COLO668 (cell line): ENCODE measurements around the gene ETV3.
"Not testable (repeated sequence)": the region's sequence is repeated elsewhere in the genome, so short reads cannot be mapped to it uniquely, and the experiment has no call there.

ENCODE experiments used
- DNase-seq: peaks from one replicate; lab custom pipeline; 2025; ENCODE audit not compliant: unreplicated experiment; lab: John Stamatoyannopoulos, UW

The ETV3 gene

DNA sequence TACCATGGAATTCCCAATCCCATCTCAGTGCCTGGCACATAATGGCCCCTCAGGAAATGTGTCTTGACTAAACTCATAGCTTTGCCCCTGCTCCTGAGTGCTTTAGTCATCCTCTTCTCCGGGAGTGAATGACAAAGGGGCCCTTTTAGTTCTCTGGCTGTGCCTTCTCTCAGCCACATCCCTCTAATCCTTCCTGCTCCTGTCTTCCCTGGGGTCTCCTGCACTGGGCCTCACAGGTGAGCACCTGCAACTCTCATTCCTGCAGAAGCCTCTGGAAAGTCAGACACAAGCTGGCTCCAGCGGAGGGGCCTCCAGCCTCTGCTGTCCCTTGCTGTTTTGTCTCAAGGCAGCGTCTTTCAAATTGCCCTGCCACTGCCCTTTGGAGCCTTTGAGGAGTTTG is 24.6 kb downstream of the ETV3 start:
- DNase-seq: no peak

DNA sequence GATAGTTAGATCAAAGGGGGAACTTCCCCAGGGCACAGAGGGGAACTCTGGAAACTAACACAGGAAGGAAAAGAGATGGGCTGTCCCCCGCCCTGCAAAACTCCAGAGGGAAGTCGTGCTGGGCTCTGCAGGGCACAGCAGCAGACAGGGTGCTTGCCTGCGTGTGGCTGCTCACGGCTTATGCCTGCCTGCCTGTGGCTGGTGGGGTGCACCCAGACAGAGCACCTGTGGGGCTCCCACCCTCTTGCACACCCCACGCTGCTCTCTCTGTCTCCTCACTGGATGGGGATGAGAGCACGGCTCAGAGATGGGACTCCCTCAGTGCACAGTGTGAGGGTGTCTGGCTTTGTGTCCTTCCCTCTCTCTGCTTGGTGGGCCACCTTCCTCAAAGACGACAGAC is 25.1 kb downstream of the ETV3 start:
- DNase-seq: no peak

DNA sequence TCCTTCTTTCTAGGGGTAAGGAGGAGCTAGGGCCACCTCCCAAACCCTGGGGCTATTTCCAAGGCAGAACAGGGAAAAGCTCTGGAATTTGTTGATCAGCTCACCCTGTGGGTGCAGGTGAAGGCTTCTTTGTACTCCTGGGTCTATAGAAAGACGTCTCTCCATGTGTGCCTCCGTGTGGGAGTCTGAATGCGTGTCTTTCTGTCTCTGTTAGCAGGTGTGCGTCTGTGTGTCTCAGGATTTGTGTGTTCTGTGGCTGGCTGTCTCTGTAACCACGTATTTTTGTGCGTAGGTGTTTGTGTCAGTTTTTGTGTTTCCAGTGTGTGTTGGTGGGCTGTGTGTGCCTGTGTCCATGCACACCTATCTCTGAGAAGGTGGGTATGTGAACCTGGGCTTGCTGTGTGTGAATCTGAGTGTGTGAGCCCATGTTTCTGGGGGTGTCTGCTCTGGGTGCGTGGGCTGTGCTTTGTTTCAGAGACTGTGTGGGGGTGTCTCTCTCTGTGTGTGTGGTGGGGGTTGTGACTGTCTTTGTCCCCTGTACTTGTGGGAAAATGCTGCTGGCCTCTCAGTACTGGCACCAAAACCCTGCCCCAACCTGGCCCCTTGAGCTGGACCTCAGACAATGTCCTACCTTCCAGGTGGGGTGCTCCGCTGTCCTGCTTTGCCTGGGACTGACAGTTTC is 25.9 kb downstream of the ETV3 start:
- no peak for DNase-seq

DNA sequence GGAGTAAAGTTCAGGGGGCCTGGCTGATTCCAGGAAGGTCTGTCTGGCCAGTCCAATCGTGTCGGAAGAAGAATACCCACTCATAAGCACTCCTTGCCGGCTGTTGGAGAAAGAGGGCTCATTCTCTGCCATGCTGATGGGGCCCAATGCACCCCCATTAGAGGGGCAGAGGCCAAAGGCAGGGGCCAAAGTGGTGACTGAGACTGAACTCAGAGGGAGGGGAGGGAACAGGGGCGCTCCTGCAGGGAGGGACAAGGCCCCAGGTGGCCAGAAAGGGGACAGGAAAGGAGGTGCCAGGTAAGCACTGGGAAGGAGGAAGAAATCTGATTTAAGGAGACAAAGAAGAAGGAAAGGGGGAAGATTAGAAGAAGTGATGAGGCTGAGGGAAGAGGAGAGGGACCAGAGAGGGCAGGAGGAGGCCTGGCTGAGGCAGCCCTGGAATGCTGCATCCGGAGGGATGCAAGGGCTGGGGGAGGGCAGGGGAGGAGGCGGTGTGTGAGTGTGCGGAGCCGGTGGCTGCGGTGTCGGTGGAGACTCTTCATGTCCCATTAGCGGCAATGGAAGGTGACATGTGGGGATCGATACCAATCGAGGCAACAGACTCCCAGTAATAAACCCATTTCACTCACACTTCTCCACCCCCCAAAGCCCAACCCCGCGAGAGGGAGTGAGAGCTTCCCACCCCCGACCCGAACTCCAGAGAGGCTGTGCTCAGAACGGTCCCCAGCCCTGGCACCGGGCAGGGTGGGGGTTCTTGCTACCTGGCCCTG is 26.6 kb downstream of the ETV3 start:
- DNase-seq: no peak

DNA sequence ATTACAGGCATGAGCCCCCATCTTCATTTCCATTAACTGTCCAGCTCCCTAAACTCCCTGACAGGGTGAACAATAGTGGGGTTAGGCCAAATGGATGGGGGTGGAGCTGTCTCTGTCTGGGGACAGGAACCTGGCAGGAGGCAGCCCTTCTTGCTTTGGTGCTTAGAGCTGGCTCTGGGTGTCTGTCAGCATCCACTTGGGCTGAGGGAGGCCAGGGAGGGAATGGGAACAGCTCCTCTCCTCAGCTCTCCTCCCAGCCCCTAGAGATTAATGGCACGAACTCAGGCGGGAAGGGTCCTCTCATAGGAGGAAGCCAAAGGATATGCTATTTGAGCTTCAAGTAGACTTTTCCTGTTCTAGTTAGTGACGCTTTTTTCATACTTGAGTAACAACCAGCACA is 27.5 kb downstream of the ETV3 start:
- DNase-seq: no peak

DNA sequence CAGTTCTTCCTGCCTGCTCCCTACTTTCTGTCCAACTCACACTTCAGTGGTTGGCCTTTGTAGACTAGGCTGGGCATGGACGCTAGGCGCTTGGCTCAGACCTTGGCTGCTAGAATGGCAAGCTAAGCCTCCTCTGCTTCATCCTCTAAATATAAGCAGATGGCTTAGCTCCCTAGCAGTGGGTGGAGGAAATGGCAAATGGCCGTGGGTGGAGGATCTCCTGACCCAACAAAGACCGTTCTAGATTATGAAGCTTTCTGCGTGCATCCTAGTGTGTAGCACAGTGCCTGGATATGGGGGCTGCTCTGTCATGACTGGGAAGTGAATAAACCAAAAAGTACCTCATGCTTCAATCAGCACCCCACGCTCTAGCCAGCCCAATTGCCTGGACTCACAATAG is 28.2 kb downstream of the ETV3 start:
- DNase-seq: no peak

DNA sequence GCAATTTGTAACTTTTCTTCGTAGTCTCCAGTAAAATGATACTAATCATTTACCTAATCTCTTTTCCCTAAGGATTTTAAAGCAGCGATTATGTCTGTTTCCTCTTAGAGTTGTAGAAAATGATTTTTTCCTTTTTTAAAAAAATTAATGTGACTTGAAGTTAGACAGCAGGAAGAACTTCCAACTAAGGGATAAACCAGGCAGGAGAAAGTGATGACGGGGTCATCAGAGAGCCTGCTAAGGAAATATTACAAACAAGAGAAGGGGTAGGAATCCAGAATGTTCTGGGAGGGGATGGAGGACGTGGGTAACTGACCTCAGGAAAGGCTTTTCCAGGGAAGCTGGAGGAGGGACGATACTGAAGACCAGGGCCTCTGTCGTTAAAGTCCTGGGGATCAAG is 29.7 kb downstream of the ETV3 start:
- DNase-seq: no peak

DNA sequence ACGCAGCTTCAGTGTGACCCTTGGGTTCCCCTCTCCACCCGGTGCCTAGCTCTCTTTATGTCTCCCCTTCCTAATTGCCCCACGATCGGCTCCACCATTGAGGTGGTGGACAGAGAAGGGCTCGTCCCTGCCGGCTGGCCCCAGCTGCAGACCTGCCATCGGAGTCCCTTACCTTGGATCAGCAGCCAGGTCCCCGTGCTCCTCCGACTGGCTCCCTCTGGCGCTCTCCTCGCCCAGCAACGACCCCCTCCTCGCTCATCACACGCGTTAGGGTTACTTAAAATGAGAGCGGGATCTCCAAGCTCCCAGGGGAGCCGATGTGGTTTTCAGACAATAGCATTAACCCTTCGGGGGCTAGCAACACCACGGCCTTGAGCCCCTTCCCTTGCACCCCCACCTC is 30.5 kb downstream of the ETV3 start:
- DNase-seq: no peak

DNA sequence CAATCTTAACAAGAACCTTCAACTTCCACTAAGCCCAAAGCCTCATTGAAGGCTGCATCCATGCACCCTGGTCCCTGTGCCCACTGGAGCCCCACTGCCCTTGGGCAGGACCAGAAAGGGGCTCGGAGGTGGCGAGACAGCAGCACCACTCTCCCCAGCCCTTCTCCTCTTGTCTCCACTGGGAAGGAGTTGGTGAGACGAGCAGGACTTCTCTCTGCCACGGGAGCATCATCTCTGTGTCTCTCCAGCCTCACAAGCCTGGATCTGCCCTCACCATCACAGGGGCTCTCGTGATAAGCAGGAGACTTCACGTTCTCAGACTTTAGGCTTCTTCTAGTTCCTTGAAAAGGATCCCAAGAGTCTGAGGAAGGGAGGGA is 31.4 kb downstream of the ETV3 start:
- no peak for DNase-seq

DNA sequence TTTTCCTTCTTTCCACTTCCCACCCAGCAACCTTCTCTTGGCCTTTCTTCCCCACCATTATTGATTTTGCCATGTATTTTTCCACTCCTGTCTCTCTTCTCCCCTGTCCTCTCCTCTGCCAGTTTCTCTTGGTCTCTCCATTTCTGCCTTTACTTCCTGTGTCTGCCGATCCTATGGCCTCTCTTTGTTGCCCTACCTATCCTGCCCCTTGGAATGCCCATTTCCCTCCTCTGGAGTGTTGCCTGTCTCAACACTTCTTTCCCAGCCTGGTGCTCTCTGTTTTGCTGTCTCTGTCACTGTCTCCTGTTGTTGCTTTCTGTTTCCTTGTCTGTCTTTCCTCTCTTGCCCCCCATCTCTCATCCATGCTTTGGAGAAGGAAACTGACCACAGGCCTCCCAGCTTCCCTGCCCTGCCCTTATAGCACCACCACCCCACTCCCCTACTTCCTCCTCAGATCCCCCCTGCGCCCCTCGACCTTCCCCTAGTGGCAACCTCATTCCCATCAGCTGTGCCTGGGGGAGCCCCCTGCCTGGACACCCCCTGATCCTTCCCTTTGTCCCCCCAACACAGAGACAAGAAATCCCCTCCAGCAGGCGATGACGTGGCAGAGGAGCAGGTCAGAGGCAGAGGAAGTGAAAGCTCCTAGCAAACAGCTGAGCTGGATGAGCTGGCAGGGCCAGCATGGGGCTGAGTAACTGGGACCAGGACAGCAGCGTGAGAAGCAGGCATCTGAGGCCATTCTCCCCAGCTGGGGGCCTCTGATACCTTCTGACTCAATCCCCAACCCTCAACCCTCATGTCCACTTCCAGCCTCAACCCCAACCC is 32.0 kb downstream of the ETV3 start:
- no peak for DNase-seq

DNA sequence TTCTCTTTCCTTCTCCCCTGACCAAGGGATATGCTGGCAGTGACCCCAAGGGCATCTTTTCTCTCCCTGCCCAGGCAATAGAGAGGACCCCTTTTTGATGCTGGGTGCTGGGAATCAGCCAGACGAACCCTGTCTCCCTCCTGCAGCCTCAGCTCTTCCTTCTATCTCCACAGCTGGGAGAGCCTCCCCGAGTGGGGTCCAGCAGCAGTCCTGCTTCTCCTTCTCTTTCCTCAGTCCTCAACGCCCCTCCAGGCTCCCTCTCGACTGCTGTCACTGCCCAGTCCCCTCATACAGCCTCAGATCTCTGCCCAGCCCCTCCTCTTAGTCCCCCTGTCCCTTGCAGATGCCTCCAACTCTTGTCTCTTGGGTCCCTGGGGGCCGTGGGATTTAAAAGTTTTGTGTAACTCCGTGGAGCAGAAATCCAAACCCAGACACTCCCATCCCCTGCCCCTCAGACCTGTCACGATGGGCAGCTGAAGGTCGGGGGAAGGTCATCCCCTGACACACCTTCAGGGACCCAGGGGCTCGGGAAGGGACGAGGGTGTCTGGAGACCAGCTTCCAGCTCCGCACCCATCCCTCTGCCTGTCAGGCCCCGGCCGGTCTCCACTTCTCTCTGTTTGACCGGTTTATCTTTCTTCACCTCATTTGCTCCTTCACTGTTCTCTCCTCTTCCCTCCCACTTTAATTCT is 32.8 kb downstream of the ETV3 start:
- no peak for DNase-seq

DNA sequence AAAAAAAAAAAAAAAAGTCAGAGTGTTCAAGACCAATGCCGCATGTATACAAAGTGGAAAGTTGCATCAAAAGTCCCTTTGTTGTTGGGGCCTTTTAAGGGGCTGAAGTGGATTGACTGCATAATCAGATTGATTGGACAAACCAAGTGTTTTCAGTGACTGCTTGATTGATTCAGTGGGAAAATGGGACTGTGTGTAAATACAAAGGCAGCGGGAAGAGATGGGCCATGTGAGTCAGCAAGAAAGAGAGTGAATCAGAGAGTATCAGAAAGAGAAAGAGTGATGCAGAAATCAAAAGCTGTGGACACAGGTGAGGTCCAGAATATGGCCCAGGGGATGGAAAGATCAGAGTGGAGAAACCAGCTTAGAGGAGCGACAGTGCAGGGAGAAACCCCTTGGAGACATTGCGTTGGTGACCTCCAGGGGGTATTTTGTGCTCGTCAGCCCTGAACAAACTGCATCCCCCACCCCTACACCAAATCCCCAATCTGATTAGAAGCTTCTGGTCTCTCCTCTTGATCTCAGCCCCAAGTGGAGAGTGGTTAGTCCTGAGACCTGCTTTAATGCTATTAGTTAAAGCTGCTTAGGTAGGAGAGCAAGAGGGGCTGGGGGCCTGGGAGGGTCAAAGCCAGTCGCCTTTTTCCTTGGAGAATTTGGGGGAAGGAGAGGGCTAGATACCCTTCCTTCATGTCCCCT is 33.4 kb downstream of the ETV3 start:
- DNase-seq: no peak

DNA sequence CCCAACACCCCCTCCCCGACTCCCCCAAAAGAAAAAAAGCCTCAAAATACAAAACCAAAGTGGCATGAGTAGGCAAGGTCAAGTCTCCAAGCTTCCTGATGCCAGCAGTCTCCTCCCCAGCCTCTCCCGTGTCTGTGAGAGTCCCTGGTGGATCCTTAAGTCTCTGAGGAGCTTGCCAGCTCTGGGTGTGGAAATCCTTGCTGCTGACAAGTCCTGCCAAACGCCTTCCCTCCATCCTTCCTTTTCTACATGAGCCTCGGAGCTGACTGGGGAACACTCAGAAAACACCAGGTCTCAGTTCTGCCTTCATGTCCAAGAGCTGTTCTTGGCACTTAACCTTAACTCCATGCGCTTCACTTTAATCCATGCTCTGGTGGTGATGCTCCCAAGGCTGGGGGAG is 34.9 kb downstream of the ETV3 start:
- DNase-seq: no peak

DNA sequence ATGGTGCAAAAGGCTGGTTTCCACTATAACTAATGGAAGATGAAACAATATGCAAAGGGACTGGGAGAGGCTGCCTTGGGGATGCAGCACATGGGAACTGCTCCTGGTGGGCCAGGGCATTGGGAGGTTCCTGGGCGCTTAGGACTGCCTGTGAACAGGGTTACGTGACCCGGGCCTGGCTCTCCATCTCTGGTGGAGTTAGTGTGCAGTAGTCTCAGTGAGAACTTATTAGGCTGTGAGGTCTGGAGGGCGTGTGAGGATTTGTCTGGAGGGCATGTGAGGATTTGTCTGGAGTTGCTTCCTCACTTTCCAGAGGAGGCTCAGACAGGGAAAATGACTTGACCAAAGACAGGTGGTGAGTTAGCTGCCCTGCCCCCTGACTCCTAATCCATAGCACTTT is 37.0 kb downstream of the ETV3 start:
- no peak for DNase-seq

DNA sequence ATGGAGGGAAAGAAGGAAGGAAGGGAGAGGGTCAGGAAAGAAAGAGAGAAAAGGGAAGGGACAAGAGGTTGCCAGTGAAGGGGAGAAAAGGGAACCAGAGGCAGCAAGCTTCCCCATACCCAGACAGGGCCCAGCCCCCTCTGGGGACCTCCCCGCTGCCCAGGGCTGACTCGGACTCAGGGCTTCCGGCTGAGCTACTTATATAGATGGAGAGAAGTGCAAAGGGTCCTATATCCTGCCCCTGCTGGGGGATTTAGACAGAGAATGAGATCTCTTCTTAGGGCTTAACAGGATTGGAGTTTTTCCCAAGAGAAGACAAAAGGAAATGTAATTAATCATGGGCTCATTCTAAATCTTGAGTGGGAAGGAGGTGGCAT is 38.6 kb downstream of the ETV3 start, which contains the start of gene ETV3L:
Gene ETV3L (minus strand): TSS at position 176 of the 377 bp plus-strand sequence. CDS start 285 bp downstream, outside the sequence.
- no peak for DNase-seq

DNA sequence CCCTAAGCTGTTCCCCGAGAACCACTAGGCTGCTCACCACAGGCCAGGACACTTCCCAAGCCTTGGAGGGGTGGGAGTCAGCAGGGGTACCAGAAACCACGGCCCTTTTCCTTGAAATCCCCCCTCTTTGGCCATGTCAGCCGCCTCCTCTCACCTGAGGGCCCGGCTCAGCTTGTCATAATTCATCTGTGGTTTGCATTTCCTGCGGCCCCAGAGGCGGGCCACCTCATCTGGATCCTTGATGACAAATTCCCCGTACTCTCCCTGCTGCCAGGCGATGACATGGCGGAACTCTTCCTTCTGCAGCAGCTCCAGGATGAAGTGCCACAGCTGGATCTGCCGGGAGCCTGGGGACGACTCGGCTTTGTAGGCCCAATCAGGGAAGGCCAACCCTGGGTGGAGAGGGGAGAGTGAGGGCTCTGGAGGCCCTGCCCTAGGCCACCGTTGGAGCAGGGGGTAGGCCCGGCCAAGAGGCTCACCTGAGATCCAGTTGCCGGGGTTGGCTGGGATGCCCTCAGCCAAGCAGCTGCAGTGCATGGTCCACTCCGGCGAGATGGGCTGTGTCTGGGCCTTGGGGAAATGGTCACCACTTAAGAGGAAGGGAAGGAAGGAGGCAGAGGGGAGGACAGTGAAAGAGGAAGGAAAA is 39.1 kb downstream of the ETV3 start:
- not testable (repeated sequence) for DNase-seq

DNA sequence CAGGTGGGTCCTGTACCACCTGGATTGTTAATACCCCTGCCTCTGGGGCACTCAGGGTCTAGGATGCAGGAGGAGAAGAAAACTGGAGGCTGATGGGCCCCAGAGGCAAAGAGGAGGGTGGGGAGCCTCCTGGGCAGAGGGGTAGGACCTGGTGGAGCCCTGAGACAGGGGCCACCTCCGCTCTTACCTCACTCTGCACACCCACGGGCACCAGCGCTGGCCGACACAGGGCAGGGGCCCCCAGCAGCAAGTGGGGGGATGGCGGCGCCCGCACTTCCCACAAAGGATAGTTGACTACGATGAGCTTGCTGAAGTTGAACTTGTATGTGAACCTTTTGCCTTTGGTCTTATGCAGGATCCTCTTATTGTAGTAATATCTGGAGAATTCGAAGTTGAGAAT is 39.7 kb downstream of the ETV3 start:
- no peak for DNase-seq

DNA sequence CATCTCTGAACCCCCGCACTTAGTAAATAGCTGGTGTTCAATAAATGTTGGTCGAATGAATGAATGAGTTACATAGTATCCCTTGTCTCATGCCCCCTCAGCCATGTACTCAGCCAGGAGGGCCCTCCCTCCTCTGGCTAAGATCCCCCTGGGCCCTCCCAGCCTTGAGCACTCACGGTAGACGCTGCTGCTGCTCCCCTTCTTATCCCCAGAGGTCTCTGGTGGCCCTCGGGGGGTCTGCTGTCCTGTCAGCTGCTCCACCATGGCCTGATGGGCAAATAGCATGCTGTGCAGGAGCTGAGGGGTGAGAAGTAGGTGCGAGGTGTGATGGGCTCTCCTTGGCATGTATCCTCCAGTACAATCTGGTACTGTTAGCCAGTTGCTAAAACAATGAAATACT is 40.5 kb downstream of the ETV3 start:
- DNase-seq: no peak

DNA sequence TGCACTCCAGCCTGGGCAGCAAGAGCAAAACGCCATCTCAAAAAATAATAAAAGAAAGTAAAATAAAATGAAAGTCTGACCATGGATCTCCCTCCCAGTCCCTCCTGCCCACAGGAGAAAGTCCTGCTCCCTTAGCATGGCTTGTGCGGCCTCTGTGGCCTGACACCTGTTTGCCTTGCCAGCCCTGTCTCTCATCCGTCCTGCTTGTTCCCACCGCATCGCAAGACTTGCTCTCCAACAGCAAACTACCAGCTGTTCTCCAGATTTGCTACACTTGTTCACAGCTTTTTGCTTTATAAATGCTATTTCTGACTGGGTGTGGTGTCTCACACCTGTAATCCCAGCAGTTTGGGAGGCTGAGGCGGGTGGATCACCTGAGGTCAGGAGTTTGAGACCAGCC is 41.3 kb downstream of the ETV3 start:
- DNase-seq: no peak

DNA sequence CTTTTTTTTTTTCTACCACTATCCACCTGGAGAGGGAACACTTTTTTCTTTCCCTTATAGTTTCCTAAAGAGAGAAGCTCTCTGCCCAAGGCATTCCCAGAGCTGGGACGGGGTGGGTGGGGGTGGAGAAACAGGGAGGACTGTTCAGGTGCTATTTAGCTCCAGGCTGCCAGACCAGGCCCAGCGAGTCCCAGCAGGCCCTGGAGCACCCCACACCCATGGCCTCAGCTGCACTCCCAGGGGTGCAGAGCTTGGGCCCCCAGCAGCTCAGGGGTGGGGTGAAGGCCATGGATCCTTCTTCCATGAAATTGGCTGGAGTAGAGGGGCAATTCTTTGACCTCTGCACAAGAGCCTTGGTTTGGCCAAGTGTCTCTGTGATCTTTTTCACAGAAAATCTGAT is 42.6 kb downstream of the ETV3 start:
- DNase-seq: no peak
